ENCODE data around the gene CUEDC1.

- TF ChIP-seq CTCF (IDR thresholded peaks at IDR 0.05) (no peak), POLR2A (IDR thresholded peaks at IDR 0.05) (no peak)
Observed at GRCh38 chr17:57902117-57902799, 53.0 kb downstream of the CUEDC1 start.

Data from heart left ventricle (tissue), 13 donors.